ENCODE data around the gene ZNF816.
"Not testable (repeated sequence)": the region's sequence is repeated elsewhere in the genome, so short reads cannot be mapped to it uniquely, and the experiment has no call there.

ZNF816 gene

DNA sequence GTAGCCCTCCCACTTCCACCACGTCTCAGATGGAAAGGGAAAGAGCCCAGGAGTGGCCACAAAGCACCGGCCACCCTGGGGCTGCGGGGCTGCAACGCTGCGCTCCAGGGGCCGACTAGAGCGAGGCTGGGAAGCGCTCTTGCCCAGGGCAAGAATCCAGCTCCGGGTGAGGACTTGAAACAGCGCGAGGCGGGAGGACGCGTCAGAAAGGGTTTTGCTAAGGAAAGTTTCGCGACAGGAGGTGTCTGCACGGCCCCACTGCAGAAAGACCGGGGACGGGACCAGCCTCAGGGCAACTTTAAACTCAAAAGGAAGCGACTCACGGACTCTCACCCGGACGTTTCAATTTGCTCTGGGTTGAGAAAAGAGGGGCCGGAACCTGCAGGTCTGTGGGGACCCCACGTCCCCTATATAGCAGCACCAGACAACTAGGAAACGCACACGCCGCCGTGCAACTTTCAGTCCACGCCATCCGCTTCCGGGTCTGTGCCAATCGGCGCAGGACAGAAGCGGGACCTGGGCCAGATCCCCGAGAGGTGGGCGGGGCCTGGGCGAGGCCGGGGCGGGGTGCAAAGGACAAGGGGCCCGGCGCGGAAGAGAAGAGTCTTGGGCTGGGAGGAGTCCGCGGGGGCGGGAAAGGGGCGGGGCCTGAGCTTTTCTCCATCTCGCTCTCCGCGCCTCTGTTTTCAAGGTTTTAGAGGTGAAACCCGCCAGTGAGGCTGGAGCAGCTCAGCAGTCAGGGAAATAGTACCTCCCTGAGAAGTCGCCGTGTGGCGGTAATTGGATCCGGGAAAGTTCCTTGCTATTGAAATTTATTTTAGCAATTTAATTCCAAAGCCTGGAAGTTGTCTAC, at the start of gene ZNF816:
Gene ZNF816, minus strand, starts transcription at position 488 of the 853 bp plus-strand sequence. CDS start 6,792 bp downstream, outside the sequence.
- peak; percentile 97 for DNase-seq

DNA sequence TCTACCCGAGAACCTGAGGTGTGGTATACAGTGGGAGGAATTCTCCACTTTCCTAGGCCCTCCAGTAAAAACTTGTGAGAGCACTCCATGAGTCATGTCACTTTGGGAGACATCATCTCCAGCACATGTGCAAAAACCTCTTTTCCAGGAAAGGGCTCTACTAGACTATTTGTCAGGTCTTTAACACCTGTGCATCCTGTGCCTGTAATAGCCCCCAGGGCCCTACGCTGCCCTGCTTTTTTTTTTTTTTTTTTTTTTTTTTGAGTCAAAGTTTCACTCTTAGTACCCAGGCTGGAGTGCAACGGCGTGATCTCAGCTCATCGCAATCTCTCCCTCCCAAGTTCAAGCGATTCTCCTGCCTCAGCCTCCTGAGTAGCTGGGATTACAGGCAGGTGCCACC, 49.3 kb upstream of the ZNF816 start:
- no peak for DNase-seq

DNA sequence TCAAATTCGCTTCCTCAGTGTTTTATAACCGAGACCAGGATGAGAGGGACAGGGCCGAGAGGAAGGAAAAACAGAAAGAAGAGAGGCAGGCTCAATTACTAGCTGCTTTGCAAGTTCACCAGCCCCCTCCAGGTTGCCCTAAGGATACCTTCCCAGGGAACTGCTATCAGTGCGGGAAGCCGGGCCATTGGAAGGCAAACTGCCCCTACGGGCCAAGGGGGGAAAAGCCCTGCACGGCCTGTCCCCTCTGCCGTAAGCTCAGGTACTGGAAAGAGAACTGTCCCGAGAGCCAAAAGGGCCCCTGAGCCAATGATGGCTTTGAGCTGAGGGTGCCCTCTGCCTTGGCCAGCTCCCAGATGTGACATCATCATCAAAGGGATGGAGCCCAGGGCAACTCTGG, 47.8 kb upstream of the ZNF816 start:
- DNase-seq = no peak

DNA sequence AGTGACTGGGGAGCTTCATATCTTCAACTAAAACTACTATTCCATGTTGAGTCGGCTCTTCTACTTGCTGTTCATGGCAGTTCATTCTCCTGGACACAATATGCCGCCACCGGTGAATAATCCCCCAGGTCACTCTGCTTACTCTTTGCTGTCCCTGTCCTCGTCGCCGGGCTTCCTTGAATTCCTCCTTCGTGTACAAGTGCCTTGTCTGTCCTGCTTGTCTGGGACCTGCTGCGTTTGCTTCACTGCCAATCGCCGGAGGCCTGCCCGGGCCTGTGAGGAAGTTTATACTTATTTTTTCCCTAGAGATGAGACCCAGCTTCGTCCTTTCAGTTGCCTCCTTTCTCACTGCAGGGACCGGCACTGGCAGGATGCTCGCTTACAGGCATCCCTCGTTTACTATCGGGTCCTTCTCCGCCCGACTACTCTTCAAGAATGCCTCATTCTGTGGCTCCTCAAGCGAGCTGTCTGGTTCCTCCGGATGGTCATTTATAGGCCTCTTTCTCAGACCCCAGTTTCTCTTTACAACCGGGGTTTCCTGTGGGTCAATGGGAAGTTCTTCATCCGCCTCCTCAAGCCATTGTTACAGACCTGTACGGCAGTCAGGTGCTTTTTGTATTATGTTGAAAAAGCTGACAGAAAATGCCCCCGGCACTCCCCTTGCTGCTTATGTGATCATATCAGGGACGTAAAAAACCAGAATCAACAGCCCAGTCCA, 45.5 kb upstream of the ZNF816 start:
- no peak for DNase-seq

DNA sequence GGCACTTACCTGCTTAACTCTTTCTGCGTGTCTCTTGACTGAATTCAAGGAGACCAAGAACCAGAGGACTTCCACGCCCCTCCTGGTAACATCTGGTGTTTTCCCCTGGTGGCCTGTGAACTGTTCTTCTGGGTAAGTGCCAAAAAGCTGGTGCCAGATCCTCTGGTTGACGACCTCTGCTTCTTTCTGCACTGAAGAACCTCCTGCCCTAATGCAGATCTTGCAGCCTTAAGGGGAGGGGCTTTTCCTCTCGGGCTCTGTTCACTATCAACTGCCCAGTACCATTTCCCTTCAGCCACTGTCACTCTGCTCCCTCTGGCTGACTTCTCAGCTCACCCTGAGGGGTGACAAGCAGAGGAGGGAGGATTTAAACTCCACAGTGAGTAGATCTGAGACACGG, 44.9 kb upstream of the ZNF816 start:
- DNase-seq = no peak

DNA sequence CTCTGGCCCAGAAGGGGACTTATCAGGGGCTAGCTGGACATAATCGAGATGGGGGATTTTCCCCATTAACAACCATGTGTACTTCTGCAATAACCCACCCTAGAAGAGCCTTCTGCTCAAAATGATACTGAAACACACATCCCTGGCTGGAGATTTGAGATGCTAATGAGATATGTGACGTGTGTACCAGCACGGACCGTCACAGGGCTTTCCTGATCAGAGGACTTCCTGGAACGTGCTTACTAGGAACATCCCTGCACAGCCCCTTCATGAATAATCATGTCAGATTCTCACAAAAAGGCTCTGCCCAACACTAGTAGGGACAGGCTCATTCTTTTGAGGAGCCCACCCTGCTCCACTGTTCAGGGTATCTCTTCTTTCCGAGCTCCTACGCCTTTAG, 44.5 kb upstream of the ZNF816 start:
- no peak for DNase-seq

- DNase-seq = no peak
These were observed 41.6 kb upstream of the ZNF816 start for GRCh38 chr19:53004242-53004641.

GRCh38 chr19:53002479-53002878, 39.8 kb upstream of the ZNF816 start:
- no peak for DNase-seq

DNA sequence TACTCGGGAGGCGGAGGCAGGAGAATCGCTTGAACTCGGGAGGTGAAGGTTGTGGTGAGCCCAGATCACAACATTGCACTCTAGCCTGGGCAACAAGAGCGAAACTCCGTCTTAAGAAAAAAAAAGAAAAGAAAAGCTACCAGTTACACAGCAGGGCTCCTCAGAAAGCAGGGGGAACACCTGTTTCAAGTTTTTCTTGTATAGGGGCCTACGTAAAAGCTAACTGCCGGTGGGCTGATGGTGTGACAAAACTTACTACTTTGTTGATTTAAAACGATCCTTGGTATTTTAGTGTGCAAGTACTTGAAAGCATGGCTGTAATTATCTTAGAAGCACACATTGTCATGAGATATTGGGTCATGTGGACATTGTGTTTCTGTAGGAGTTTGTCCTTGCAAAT, 35.3 kb upstream of the ZNF816 start:
- no peak for DNase-seq

GRCh38 chr19:52995711-52996110, 33.0 kb upstream of the ZNF816 start:
- DNase-seq = no peak

GRCh38 chr19:52993342-52994178, 30.9 kb upstream of the ZNF816 start:
- peak; percentile 92 for DNase-seq

- peak; percentile 47 for DNase-seq
These were observed 29.7 kb upstream of the ZNF816 start for GRCh38 chr19:52992109-52993004.

DNA sequence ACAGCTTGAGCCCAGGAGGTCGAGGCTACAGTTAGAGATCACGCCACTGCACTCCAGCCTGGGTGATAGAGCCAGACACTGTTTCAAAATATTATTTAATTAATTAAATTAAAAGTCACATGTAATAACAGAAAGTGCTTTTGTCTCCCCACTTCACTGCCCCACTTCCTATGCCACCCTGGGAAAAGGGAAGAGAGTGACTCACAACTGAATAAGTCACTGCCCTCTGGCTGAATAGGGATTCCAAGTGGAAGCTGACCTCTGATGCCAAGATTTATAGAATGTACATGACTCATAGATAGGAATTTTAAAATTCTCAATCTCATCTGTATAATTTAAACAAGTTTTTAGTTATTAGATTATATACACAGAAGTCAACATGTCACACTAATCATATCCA, 28.8 kb upstream of the ZNF816 start:
- DNase-seq = peak; percentile 9

- no peak for DNase-seq
These were observed 28.2 kb upstream of the ZNF816 start for GRCh38 chr19:52990759-52991418.

DNA sequence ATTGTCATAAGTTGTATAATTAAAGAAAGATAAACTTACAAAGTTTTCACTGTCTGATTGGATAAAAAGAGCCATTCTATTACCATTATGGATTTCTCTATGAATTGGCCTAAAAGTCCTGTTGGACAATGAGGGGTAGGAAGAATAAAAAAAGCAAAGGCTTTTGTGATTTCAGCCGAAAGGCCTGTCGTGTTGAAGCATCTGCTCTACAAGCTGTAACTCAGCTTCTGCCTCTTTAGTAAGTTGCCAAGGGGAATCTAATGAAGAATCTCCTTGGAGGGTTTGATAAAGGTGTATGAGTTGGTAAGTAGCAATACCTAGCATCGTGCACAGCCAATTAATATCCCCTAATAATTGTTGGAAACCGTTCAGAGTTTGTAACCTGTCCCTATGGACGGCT, 25.8 kb upstream of the ZNF816 start:
- DNase-seq = no peak

- no peak for DNase-seq
These were observed 24.5 kb upstream of the ZNF816 start for GRCh38 chr19:52987221-52987620.

DNA sequence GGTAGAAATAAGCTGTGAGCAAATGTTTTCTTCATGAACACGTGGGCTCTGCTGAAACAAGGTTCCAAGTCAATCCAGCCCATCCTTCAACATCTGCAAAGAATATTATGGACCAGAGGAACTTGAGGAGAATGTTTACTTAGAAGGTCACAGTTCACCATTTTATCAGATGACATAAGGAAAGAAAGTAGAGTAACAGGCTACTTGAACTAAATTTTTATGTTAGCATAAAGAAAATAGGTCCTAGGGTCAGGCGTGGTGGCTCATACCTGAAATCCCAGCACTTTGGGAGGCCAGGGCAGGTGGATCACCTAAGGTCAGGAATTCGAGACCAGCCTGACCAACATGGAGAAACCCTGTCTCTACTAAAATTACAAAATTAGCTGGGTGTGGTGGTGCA, 20.5 kb upstream of the ZNF816 start:
- DNase-seq = not testable (repeated sequence)

GRCh38 chr19:52981329-52981728, 18.6 kb upstream of the ZNF816 start:
- DNase-seq = no peak

DNA sequence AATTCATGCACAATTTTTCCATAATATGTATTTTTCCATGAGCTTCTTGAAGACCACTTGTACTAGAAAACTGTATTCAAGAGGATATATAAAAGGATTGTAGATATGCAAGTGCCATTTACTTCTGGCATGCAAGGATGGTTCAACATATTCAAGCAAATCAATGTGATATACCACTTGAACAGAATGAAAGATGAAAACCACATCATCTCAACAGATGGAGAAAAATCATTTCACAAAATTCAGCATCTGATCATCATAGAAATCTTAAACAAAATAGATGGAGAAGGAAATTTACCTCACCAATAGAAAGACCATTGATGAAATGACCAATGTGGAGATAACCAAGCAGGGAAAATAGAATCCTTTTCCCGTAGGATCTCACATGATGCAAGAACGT, 5.1 kb upstream of the ZNF816 start:
- DNase-seq = no peak

DNA sequence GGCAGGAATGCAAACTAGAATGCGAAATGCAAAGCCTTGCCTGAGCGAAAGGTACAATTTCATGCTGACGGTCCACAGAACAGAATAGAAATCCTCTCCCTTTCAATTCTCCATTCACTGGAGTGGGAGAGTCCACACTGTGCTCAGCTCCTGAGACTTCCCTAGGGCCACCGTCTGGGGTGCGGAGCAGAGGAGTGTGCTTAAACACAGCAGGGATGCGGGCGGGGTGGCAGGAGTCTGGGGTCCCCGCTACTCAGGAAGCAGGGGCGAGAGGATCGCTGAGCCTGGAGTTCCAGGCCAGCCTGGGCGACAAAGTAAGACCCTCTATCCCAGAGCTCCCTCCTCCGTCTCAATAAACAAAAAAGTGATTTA, 552 bp upstream of the ZNF816 start:
- no peak for DNase-seq

DNA sequence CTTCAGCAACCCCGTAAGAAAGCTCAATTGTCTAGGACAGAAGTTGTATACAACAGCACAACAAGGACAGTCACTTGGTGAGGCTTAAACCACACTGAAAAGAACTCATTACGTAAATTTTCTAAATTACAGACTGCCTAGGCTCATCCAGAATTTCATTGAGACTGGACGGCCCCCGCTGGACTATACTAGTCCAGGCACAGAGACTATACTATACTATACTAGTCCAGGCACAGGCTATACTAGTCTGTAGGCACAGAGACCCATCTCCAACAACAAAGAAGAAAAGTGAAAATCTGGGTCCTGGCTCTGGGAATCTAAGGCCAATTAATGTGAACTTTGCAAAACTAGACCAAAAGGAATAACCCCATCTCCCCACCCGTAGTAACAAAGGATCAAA, 700 bp downstream of the ZNF816 start:
- no peak for DNase-seq

Data from eye (tissue), 1 donor.